HG03060 (cell line): ENCODE results near the gene MBD4.

Experiments
- ATAC-seq: cut with Tn5 transposase; IDR thresholded peaks from one replicate; pipeline ENCODE4 v1.9.1; 2021; ENCODE audit warnings: low read depth, moderate number of reproducible peaks; ENCODE audit not compliant: unreplicated experiment

The MBD4 gene

DNA sequence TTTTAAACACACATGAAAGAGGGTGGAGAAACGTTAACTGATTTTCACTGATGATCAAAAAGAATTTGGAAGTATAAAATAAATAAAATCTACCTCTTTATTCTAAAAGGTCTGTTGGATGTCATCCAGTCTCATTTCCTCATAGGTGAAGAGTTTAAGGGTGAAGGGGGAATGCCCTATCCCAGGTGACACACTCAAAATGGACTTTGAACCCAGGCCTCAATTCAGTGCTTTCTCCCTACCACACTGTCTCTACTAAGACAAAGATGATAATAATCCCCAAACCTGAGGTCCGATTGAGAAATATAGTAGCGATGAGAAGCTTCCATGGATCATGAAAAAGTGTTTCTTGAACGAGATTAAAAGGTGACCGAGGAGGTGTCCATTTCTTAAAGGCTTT is 6.2 kb downstream of the MBD4 start:
- ATAC-seq = no peak

DNA sequence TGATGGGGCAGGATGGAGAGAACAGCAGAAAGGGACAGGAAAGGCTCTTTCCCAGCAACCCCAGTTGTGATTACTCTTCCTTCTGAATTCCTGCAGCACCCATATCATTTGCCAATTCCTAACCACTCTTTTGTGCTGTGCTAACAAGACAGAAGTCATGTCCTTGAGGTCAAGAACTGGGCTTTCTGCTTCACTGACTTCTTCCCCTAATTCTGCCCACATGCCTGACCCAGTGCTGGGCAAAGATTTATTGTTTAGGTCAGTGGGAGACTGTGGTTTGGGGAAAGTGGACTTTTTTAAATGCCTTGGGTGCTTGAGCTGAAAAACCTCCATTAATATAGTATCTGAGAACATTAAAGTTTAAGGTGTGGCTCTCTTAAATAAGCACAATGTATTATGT is 7.1 kb downstream of the MBD4 start:
- ATAC-seq = no peak

DNA sequence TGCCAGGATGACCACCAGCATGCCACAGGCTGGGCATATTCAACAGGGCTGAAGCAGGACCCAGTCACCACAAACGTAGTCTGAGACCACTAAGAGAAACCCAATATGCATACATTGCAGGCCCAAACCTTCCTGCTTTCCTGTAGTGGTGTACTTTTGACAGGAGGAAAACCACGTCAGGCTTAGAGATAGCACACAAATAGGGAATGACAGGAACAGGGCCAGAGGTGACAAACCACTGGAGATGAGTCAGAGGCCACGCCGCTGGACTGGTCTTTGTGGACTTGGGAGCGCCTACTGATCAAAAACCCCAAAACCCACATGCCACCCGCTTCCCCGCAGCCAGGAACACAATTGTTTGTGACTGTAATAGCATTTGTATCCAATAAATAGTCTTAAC is 7.7 kb downstream of the MBD4 start:
- ATAC-seq = no peak

DNA sequence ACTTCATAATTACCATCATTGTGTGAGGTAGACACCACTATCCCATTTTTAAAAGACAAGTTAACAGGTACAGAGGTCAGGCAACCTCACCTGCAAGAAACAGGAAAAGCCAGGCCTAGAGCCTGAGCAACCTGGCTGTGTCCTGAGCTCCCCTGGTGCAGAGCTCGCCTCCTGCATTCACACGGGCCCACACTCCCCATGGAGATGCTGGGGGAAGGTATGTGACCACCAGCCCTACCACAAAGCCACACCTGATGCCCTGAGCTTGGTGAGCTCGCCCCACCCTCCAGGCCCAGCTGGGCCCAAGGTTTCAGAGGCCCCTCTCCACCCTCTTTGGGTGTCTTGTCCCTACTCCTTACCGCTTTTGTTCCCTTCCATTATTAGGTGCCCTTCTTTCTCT is 10.1 kb downstream of the MBD4 start:
- no peak for ATAC-seq

DNA sequence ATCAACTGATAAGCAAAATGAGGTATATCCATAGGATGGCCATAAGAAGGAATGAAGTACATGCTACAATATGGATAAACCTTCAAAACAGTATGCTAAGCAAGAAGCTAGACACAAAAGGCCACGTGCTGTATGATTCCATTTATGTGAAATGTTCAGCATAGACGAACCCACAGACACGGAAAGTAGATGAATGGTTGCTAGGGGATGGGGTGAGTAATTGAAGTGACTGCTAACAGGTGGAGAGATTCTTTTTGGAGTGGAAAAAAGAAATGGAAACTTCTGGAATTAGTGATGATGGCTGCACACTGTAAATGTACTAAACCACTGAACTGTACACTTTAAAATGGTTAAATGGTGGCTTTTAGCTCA is 10.7 kb downstream of the MBD4 start:
- no peak for ATAC-seq

DNA sequence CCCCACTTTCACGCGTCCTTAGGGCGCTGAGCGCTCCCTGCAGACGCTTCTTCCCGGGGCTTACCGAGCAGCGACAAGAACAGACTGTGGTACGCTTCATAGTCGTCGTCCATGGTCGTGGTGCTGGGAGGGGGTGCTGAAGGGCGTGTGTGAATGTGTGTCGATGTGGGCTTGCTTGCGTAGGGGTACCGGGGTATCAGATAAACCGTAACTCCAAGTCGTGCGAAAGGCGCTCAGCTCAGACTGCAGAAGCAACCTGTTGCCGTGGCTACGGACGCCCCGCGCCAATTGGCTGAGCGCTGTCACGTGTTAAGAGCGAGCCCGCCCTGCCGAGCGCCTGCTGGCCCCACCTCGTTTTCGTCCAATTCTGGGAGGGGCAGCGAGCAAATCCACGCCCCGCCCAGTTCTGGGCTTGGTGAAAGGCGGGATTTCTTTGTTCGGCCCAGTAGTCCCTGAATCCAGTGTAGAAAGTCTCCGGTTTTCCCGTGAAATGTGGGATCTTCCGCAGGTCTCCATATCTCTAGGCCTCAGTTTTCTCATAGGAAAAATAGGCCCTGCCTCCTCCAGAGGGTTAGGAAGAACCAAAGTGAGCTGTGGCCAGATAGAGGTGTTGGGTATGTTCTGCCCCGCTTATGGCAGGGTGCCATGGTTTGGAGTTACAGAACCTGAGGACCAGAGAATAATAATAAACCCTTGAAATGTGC is 11.2 kb downstream of the MBD4 start, which contains the start of gene EFCAB12:
TSS of gene EFCAB12 (minus strand) at position 261 of the 704 bp plus-strand sequence. CDS start at position 113, 148 bp downstream.
- peak; percentile 55 for ATAC-seq

DNA sequence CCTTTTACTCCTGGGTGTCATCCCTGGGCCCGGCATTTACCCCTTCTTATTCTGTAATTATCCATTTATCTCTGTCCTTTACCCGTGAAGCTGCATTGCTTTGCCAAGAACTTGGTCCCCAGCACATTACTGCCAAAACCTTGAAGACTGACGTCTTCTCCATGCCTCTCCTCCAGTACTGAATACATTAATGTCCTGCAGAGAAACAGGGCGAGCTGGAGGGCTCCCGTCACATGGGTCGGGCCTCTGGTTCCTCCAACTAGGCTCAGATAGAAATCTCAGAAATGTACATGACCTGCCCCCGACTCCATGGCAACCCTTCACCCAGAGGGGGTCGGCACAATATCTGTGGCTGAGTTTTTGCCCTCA is 11.8 kb downstream of the MBD4 start:
- ATAC-seq = no peak

DNA sequence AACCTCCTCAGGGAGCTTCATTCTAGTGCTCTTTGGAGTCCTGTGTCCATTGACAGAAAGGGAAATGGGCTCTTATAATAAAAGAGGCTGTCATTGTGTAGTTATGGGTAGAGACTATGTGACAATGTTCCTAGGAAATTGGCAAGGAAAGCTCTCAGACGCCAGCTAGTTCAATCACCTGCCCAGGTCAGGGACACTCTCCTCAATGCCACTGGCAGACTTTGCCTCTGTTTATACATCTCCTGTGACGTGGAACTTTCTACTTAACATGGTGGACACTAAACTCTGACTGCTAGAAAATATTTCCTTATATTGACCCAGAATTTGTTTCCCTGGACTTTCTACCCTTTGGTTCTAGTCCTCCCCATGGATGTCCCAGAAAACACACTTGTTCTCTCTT is 14.1 kb downstream of the MBD4 start:
- ATAC-seq = no peak

DNA sequence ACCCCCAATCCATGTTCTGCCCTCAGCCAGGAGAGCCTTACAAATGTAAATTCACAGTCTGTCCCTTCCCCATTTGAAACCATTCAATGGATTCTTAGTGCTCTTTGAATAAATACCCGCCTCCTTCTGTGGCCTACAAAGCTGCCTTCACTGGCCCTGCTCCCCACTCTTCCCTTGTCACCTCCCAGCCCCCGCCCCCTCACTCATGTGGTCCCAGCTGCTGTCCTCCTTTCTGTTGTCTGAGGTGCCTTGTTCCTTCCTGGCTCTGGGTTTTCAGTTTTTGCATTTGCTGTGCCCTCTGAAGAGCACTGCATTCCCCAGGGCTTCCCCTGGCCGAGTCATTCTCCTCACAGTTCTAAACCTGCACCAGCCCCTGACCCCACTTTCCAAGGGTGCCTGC is 14.5 kb downstream of the MBD4 start:
- ATAC-seq = no peak

DNA sequence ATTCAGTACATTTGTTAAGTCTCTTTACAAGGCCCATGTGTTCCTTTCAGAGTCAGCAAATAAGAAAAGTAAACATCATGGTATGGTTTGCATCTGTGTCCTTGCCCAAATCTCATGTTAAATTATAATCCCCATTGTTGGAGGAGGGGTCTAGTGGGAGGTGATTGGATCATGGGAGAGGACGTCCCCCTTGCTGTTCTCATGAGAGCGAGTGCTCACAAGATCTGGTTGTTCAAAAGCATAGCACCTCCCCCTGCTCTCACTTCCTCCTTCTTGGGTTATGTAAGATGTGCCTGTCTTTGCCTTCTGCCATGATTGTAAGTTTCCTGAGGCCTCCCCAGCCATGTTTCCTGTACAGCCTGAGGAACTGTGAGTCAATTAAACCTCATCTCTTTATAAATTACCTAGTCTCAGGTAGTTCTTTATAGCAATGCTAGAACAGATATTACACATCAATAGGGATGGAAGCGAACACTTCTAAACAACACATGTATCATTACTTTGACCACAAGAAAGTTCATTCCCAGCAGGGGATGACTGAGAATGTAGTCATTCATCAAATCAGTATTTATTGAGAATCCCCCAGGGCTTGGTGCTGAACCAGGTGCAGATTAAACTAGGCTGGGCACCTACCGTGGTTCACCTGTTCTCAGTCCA is 15.4 kb downstream of the MBD4 start:
- ATAC-seq = peak; percentile 41

DNA sequence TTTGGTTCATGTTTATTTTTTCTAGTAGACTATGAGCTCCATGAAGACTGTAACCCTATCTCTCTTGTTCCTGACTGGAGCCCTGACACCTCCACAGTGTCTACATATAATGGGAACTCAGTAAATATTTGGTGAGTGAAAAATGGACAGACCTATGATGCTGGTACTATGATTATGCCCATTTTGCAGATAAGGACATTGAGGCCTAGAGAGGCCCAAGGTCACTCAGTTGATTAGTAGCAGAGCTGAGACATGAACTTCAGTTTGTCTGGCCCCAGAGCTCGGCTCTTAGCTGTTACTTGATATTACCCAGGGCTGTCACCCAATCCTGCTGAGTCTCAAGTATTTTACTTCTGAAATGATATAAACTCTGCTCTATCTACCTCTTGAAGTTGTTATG is 16.9 kb downstream of the MBD4 start:
- ATAC-seq = no peak

DNA sequence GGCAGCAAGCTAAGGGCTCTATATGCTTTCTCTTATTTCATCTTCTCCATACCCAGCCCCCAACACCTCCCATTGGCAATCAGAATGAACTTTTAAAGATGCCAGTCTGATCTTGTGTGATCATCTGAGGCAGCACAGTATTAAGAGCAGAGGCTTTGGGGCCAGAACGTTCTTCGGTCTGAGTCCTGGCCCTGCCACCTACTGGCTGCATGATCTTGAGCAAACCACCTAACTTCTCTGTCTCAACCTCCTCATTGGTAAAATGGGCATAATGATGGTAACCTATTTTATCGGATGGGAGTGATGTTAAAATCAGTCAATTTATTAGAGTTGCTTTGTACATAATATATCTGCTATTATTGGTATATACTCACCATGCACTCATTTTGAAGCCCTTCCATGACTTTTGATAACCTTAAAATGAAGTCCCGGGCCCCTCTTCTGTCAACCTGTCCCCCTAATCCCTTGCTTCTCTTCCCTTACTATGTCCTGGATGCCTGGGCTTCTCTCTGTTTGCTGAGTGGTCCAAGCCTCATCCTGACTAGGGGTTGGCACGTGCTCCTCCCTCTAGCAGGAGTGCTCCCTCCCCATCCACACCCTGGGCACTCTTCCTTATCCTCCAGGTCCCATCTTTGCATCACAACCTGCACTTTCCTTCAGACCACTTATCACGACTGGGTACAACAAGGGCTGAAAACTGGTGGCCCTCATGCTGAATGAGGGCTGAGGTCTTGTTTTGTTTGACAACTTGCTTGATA is 17.6 kb downstream of the MBD4 start:
- no peak for ATAC-seq

DNA sequence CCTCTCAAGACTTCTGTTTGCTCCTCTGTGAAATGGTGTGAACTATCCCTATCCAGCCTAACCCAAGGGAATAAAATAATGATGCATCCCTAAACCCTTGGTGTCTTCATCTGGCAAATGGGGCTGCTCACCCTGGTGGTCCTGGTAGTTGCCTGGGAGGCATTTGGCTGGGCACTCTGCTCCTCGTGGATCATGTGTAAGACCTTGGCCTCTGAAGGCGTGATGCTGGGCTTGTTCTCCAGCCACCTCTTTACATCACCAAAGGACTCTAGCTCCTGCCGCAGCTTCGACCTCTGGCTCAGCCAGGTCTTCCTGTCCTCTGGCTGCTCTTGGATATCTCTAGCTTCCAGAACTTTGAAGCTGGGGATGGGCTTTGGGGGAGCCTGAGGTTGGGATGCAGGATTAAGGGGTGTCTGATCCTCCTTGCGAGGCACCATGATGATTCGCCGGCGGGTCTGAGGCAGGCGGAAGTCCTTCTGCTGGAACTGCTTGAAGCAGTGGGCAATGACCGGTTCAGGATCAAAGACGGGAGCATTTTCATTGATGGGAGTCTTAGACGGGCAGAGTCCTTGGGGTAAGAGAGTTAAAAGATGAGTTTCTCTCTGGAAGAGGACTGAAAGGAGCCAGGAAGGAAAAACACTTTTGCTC is 18.4 kb downstream of the MBD4 start:
- ATAC-seq = no peak

DNA sequence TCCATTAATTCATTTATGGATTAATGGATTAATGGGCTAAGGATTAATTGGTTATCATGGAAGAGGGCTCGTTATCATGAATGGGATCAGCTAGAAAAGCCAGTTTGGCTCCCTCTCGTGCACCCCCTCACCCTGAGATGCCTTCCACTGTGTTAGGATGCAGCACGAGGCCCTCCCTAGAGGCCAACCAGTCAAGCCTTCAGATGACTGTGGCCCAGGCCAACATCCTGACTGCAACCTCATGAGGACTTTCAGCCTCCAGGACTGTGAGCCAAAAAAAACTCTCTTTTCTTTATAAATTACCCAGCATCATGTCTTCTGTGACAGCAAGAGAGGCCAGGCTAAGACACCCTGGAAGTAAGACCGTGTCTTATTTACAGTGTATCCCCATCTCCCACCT is 20.3 kb downstream of the MBD4 start:
- ATAC-seq = no peak

DNA sequence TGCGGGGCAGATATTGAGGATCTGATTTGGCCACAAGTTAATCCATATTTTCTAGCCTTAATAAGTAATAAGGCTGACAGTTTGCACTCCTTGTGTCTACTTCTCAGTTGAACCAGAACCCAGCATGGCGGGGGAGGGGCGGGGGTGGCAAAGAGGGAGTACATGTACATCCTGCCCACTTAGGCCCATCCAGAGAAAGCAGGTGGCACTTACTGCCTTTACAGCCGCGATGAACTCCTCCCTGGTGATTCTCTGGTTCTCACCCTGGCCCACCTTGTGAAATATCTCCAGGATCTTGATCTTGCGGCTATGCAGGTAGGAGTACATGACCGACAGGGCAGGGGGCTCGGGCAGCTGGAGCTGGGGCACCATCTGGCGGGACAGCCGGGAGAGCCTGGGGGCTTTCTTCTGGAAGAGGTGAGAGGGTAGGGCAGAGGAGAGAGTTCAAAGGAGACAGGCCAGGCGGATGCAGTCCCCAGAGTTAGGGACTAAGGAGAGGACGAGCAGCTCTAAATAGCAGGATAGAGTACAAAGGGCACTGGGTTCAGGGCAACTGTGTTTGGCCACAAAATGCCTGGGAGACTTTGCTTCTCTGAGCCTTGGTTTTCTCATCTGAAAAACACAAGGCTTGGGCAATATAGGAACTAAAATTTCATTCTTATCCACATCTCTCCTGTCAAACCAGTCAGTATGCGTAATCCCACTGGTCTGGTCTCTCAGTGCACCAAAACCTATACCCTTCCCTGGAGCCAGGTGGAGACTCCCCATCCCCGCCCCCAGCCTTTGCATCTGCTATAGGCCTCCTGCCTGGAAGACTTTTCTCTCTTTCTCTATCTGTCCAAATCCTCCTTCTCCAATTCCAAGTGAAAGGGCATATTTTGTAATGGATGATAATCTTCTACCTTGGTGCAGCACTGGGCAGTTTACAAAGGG is 21.4 kb downstream of the MBD4 start:
- ATAC-seq = no peak

DNA sequence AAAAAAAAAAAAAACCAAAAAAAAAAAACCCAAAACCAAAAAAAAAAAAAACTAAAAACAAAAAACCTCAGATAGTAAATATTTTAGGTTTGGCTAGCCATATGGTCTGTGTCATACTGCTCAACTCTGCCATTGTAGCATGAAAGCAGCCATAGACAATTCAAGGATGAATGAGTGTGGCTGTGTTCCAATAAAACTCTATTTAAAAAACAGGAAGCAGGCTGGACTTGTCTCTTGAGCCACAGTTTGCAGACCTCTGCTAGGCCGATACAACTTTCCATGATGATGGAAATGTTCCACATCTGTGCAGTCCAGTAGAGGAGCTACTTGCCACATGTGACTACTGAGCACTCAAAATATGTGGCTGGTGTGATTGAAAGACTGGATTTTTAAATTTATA is 22.4 kb downstream of the MBD4 start:
- ATAC-seq = no peak

DNA sequence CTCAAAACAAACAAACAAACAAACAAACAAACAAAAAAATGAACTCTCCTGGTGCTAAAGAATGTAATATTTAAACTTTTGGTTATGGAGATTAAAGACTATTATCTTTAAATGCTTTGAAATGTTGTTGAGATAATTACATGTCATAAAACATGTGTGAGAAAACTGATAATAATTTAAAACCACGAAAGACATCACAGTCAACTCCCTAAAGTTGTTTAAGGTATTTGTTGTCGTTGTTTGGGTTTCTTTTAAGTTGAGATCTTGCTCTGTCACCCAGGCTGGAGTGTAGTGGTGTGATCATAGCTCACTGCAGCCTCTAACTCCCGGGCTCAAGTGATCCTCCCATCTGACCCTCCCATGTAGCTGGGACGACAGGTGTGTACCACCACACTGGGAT is 23.3 kb downstream of the MBD4 start:
- ATAC-seq = no peak

DNA sequence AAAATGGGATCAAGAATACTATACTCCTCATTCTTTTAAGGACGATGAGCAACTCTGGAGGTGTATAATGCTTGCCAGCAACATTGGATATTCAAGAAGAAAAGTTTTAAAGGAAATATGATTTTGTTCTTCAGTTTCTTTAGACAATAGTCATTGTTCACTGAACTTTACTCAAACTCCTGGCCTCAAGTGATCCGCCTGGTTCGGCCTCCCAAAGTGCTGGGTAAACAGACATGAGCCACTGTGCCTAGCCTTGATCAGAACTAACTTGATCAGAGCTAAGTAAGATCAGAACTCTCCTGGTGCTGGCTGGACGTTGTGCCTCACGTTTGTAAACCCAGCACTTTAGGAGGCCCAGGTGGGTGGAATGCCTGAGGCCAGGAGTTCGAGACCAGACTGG is 23.9 kb downstream of the MBD4 start:
- ATAC-seq = no peak

DNA sequence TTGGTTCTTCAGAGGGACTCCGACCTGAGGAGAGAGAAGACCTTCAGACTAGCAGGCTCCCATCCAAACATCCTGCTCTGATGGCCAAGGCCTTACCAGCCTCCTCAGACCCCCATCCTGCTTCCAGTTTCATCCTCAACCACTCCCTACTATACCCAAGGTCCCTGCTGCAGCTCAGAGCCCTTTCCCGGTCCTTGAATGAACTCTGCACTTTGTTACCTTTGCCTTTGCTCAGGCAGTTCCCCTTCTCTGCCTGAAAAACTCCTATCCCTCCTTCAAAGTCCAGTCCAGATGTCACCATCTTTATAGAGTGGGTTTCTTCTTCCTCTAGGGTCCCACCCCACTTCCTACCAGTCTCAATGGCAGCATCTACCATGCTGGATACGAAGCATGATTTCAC is 24.4 kb downstream of the MBD4 start:
- no peak for ATAC-seq
